Measurements from ENCODE around the gene ARTN.

The ARTN gene

DNA sequence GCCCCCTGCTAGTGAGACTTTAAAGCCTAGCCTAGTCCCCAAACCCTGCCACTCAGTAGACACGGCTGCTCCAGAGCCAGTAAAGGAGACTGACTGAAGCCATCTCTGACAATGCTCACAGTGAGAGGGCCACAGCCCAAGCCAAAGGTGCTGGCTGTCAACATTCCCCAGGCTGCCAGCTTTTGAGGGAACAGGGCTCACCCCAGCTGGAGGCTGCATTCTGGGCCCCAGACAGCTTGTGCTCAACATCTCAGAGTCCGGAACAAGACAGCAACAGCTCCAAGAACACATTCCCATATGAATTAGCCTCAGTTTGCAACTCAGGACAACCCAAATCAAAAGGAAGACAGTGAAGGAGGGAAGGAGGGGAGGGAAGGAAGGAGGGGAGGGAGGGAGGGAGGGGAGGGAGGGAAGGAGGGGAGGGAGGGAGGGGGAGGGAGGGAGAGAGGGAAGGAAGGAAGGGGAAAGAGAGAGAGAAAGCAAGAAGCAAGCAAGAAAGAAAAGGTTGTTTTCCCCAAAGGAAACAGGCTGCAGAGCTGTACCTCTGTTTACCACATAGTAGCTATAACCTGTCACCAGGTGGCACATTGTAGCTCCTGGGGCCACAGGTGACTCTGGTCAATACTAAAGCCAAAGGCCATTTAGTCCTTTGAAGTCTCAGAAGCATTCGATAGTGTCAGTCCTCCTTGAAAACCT lies 5.4 kb downstream of the ARTN start:
- Histone ChIP-seq H3K23ac (ENCODE audit: low read length in 2 of 2) (no peak overlapping the region), H3K36me3 (ENCODE audit: control insufficient read depth in 1 of 2, insufficient read depth in 2 of 2, low read depth in 1 of 2, low read length in 2 of 2) (no peaks in the 10 kb centered on the region), H3K4me2 (ENCODE audit: low read length, poor library complexity, severe bottlenecking) (no peak overlapping the region), H4K8ac (ENCODE audit: low read length) (no peak overlapping the region), H3K14ac (ENCODE audit: low read length in 2 of 2) (no peak overlapping the region), H3K9ac (ENCODE audit: low read length) (no peak overlapping the region), H4K91ac (ENCODE audit: low read length) (no peak overlapping the region), H2BK15ac (ENCODE audit: low read depth, poor library complexity, severe bottlenecking) (no peak overlapping the region), H2BK12ac (ENCODE audit: low read length in 2 of 2) (no peak overlapping the region), H3K79me1 (replicated peaks; ENCODE audit: low read length, poor library complexity, severe bottlenecking) (no peaks in the 10 kb centered on the region), H3K4me3 (ENCODE audit: insufficient read depth in 1 of 2, low read depth in 1 of 2, low read length in 2 of 2) (no peak overlapping the region), H3K27me3 (ENCODE audit: control insufficient read depth in 1 of 2, insufficient read depth in 1 of 2, low read length in 2 of 2) (peaks cover 13 to 49% of the 10 kb centered on the region in 2 experiments), H2BK5ac (ENCODE audit: low read depth, low read length, poor library complexity, severe bottlenecking) (no peak overlapping the region), H2AFZ (ENCODE audit: low read depth, low read length) (no peak overlapping the region), H3K18ac (ENCODE audit: low read depth in 1 of 2, low read length in 2 of 2) (no peak overlapping the region), H2AK5ac (ENCODE audit: low read length, severe bottlenecking) (no peak overlapping the region), H3K9me3 (ENCODE audit: control insufficient read depth, low read length) (no peaks in the 10 kb centered on the region), H3K4ac (ENCODE audit: low read depth in 1 of 2, low read length in 2 of 2) (no peak overlapping the region), H3K4me1 (ENCODE audit: control insufficient read depth, insufficient read depth, low read depth, low read length) (peaks cover 31% of the 10 kb centered on the region), H2BK120ac (ENCODE audit: low read depth, low read length) (no peak overlapping the region), H3K27ac (ENCODE audit: low read length, poor library complexity, severe bottlenecking) (no peak overlapping the region)
- 77% methylated on average over 2 of the region's 3 CpGs for WGBS
- DNase-seq, result no peak

DNA sequence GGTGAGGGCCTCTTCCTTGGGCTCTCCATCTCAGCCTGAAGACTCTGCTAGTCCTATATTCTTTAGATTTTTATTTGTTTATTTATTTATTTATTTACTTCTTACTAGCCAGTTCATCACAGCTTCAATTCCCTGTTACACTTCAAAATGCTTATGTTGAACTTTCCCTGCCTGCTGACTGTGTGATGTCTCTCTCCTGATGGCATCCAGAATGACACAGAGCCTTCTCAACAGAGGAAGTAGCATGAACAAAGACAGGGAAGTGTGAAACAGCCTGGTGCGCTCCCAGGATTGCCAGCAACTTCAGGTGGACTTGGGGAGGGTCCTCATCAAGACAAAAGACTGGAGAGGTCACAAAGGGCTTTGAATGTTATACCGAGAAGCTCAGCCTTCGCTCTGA lies 8.8 kb downstream of the ARTN start:
- DNase-seq, result no peak
- Histone ChIP-seq H3K14ac (ENCODE audit: low read length in 2 of 2) (no peak overlapping the region), H3K23ac (ENCODE audit: low read length in 2 of 2) (no peak overlapping the region), H2AFZ (ENCODE audit: low read depth, low read length) (no peak overlapping the region), H3K9ac (ENCODE audit: low read length) (no peak overlapping the region), H2BK5ac (ENCODE audit: low read depth, low read length, poor library complexity, severe bottlenecking) (no peak overlapping the region), H2BK15ac (ENCODE audit: low read depth, poor library complexity, severe bottlenecking) (no peak overlapping the region), H2BK120ac (ENCODE audit: low read depth, low read length) (no peak overlapping the region), H3K18ac (ENCODE audit: low read depth in 1 of 2, low read length in 2 of 2) (no peak overlapping the region), H3K4me1 (ENCODE audit: control insufficient read depth, insufficient read depth, low read depth, low read length) (peaks cover 11% of the 10 kb centered on the region), H3K9me3 (ENCODE audit: control insufficient read depth, low read length) (no peaks in the 10 kb centered on the region), H2BK12ac (ENCODE audit: low read length in 2 of 2) (no peak overlapping the region), H3K4me3 (ENCODE audit: insufficient read depth in 1 of 2, low read depth in 1 of 2, low read length in 2 of 2) (no peak overlapping the region), H2AK5ac (ENCODE audit: low read length, severe bottlenecking) (no peak overlapping the region), H4K8ac (ENCODE audit: low read length) (no peak overlapping the region), H3K27me3 (ENCODE audit: control insufficient read depth in 1 of 2, insufficient read depth in 1 of 2, low read length in 2 of 2) (peaks cover 13 to 25% of the 10 kb centered on the region in 2 experiments), H3K27ac (ENCODE audit: low read length, poor library complexity, severe bottlenecking) (no peak overlapping the region), H3K36me3 (ENCODE audit: control insufficient read depth in 1 of 2, insufficient read depth in 2 of 2, low read depth in 1 of 2, low read length in 2 of 2) (no peaks in the 10 kb centered on the region), H4K91ac (ENCODE audit: low read length) (no peak overlapping the region), H3K4ac (ENCODE audit: low read depth in 1 of 2, low read length in 2 of 2) (no peak overlapping the region), H3K79me1 (replicated peaks; ENCODE audit: low read length, poor library complexity, severe bottlenecking) (peaks cover 5% of the 10 kb centered on the region), H3K4me2 (ENCODE audit: low read length, poor library complexity, severe bottlenecking) (no peak overlapping the region)
- WGBS, result 97% methylated on average over 3 of the region's 3 CpGs

DNA sequence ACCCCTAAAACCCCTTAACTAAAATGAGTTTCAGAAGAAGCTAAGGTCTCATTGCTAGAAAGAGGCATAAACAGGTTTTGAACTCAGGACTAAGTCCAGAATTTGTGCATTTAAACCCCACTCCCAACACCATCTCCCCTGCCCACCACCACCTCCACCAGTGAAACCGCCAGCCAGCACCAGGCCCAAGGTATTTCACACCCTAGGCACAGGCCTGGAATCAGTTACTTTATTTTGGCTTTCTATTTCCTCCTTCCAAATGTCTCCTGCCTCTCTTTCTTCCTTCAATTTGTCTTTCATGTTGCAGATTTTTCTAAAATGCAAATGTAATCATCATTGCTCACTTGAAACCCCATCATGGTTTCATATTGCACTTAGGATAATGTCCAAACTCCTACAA lies 11.3 kb downstream of the ARTN start:
- no peak overlapping the region for H2AK5ac ChIP-seq (ENCODE audit: low read length, severe bottlenecking)
- H3K4ac ChIP-seq (ENCODE audit: low read depth in 1 of 2, low read length in 2 of 2), result no peak overlapping the region
- no peak overlapping the region for H4K91ac ChIP-seq (ENCODE audit: low read length)
- H2BK5ac ChIP-seq (ENCODE audit: low read depth, low read length, poor library complexity, severe bottlenecking), result no peak overlapping the region
- H3K79me1 ChIP-seq (replicated peaks; ENCODE audit: low read length, poor library complexity, severe bottlenecking), result peaks cover 28% of the 10 kb centered on the region
- H4K8ac ChIP-seq (ENCODE audit: low read length), result no peak overlapping the region
- no peak overlapping the region for H2BK12ac ChIP-seq (ENCODE audit: low read length in 2 of 2)
- no peak overlapping the region for H3K14ac ChIP-seq (ENCODE audit: low read length in 2 of 2)
- no peak overlapping the region for H2AFZ ChIP-seq (ENCODE audit: low read depth, low read length)
- H3K18ac ChIP-seq (ENCODE audit: low read depth in 1 of 2, low read length in 2 of 2), result no peak overlapping the region
- H3K27me3 ChIP-seq (ENCODE audit: control insufficient read depth in 1 of 2, insufficient read depth in 1 of 2, low read length in 2 of 2), result peaks cover 3% of the 10 kb centered on the region in 2 experiments
- no peak overlapping the region for H2BK120ac ChIP-seq (ENCODE audit: low read depth, low read length)
- no peak overlapping the region for H3K9ac ChIP-seq (ENCODE audit: low read length)
- peaks cover 28% of the 10 kb centered on the region for H3K4me1 ChIP-seq (ENCODE audit: control insufficient read depth, insufficient read depth, low read depth, low read length)
- H3K9me3 ChIP-seq (ENCODE audit: control insufficient read depth, low read length), result no peaks in the 10 kb centered on the region
- H3K4me2 ChIP-seq (ENCODE audit: low read length, poor library complexity, severe bottlenecking), result no peak overlapping the region
- peaks cover 7% of the 10 kb centered on the region in 2 experiments for H3K36me3 ChIP-seq (ENCODE audit: control insufficient read depth in 1 of 2, insufficient read depth in 2 of 2, low read depth in 1 of 2, low read length in 2 of 2)
- no peak overlapping the region for H3K27ac ChIP-seq (ENCODE audit: low read length, poor library complexity, severe bottlenecking)
- H3K23ac ChIP-seq (ENCODE audit: low read length in 2 of 2), result no peak overlapping the region
- H3K4me3 ChIP-seq (ENCODE audit: insufficient read depth in 1 of 2, low read depth in 1 of 2, low read length in 2 of 2), result no peak overlapping the region
- H2BK15ac ChIP-seq (ENCODE audit: low read depth, poor library complexity, severe bottlenecking), result no peak overlapping the region
- DNase-seq, result no peak
- WGBS, result 96% methylated on average over 1 of the region's 1 CpG

DNA sequence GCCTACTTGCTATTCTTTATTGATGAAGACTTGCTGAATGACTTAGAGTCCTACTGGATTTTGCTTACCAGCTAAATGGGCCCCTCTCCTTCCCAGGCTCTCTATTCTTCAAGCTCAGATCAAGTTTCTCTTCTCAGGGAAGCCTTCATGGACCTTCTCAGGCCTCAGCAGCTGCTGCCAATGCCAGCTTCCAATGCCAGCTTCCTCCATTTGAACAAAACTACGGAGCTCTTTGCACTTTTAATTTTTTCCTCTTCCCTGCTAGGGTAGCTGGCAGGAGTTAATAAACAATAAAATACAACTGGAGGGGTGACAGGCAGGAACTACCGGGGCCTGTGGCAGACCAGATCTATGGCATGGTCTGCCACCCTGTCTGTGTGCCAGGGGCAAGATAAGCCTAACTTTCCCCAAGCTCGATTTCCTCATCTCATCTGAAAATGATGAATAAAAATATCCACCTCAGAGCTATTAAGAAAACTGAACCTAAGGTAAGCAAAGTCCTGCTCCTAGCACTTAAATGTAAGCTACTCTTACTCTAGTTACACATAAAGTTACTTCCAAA lies 12.2 kb downstream of the ARTN start:
- no peak overlapping the region for H4K91ac ChIP-seq (ENCODE audit: low read length)
- no peak overlapping the region for H2BK120ac ChIP-seq (ENCODE audit: low read depth, low read length)
- H2AK5ac ChIP-seq (ENCODE audit: low read length, severe bottlenecking), result no peak overlapping the region
- H3K4me2 ChIP-seq (ENCODE audit: low read length, poor library complexity, severe bottlenecking), result peak overlapping the region; percentile 85
- no peak overlapping the region for H3K18ac ChIP-seq (ENCODE audit: low read depth in 1 of 2, low read length in 2 of 2)
- H3K79me1 ChIP-seq (replicated peaks; ENCODE audit: low read length, poor library complexity, severe bottlenecking), result peaks cover 29% of the 10 kb centered on the region
- H3K36me3 ChIP-seq (ENCODE audit: control insufficient read depth in 1 of 2, insufficient read depth in 2 of 2, low read depth in 1 of 2, low read length in 2 of 2), result peaks cover 9 to 16% of the 10 kb centered on the region in 2 experiments
- H3K23ac ChIP-seq (ENCODE audit: low read length in 2 of 2), result no peak overlapping the region
- H2AFZ ChIP-seq (ENCODE audit: low read depth, low read length), result no peak overlapping the region
- H3K14ac ChIP-seq (ENCODE audit: low read length in 2 of 2), result no peak overlapping the region
- no peaks in the 10 kb centered on the region for H3K27me3 ChIP-seq (ENCODE audit: control insufficient read depth in 1 of 2, insufficient read depth in 1 of 2, low read length in 2 of 2)
- no peak overlapping the region for H2BK12ac ChIP-seq (ENCODE audit: low read length in 2 of 2)
- H3K27ac ChIP-seq (ENCODE audit: low read length, poor library complexity, severe bottlenecking), result no peak overlapping the region
- no peak overlapping the region for H2BK5ac ChIP-seq (ENCODE audit: low read depth, low read length, poor library complexity, severe bottlenecking)
- DNase-seq, result no peak
- peaks cover 28% of the 10 kb centered on the region for H3K4me1 ChIP-seq (ENCODE audit: control insufficient read depth, insufficient read depth, low read depth, low read length)
- H2BK15ac ChIP-seq (ENCODE audit: low read depth, poor library complexity, severe bottlenecking), result no peak overlapping the region
- no peak overlapping the region for H3K4ac ChIP-seq (ENCODE audit: low read depth in 1 of 2, low read length in 2 of 2)
- no peak overlapping the region for H4K8ac ChIP-seq (ENCODE audit: low read length)
- 64% methylated on average over 3 of the region's 3 CpGs for WGBS
- peak overlapping the region; percentile 100 for H3K9ac ChIP-seq (ENCODE audit: low read length)
- peak overlapping the region; percentile 10 to 99 for H3K4me3 ChIP-seq (ENCODE audit: insufficient read depth in 1 of 2, low read depth in 1 of 2, low read length in 2 of 2)
- no peaks in the 10 kb centered on the region for H3K9me3 ChIP-seq (ENCODE audit: control insufficient read depth, low read length)

Data from mesenchymal stem cell (in vitro differentiated cells and primary cell).